Upper lobe of left lung (tissue), 6 donors: ENCODE results near the gene TTC4. TPM values are rescaled to one million over a fixed set of nuclear protein-coding genes. Genes with fewer than 3 reads are reported as not detected.

Source experiments
- ATAC-seq, 2 donors: fragments of 200-7000 bp; cut with Tn5 transposase; one replicate each; pipeline ENCODE4 v1.9.1; 2022; ENCODE audit warnings: mild to moderate bottlenecking in 2 of 2, moderate library complexity in 2 of 2; ENCODE audit not compliant: low FRiP score in 2 of 2
- DNase-seq, 2 donors: peaks; one replicate each; pipeline ENCODE4 v3.0.0-alpha.2; 2019 to 2020
- H3K27ac ChIP-seq, 4 donors: fragments of 200-600 bp; sonication (generic); one replicate each; pipeline ENCODE4 v1.5.1; 2016 to 2019
- H3K27me3 ChIP-seq, 4 donors: fragments of 200-600 bp; sonication (generic); one replicate each; pipeline ENCODE4 v1.5.1; 2017 to 2019
- H3K36me3 ChIP-seq, 4 donors: fragments of 200-600 bp; sonication (generic); one replicate each; pipeline ENCODE4 v1.5.1; 2016 to 2019
- H3K4me1 ChIP-seq, 4 donors: fragments of 200-600 bp; sonication (generic); one replicate each; pipeline ENCODE4 v1.5.1; 2018 to 2019
- H3K4me3 ChIP-seq, 4 donors: fragments of 200-600 bp; sonication (generic); one replicate each; pipeline ENCODE4 v1.5.1; 2017 to 2019; ENCODE audit warnings: mild to moderate bottlenecking in 2 of 4, moderate library complexity in 1 of 4
- H3K9me3 ChIP-seq, 4 donors: fragments of 200-600 bp; sonication (generic); one replicate each; pipeline ENCODE4 v1.5.1; 2018 to 2019
- EP300 ChIP-seq, 4 donors: sonication (generic); formaldehyde crosslinking; IDR thresholded peaks; one replicate each; pipeline ENCODE4 v1.5.1; 2017; ENCODE audit warnings: antibody characterized with exemption in 4 of 4, control low read depth in 2 of 4
- POLR2A ChIP-seq, 4 donors: fragments of 450-650 bp; IDR thresholded peaks; one replicate each; pipeline ENCODE4 v1.5.1; 2016 to 2017; ENCODE audit warnings: antibody characterized with exemption in 4 of 4, mild to moderate bottlenecking in 2 of 4
- POLR2AphosphoS5 ChIP-seq, 2 donors: sonication (generic); formaldehyde crosslinking; IDR thresholded peaks; one replicate each; pipeline ENCODE4 v1.5.1; 2017; ENCODE audit warnings: antibody characterized with exemption in 2 of 2
- WGBS, 2 donors: methylation state at CpG; one replicate each; pipeline ENCODE4 v1.1.5; 2017 to 2018; 5-methylcytosine and 5-hydroxymethylcytosine counted together
- total RNA-seq, 6 donors: library from RNA; depleted of rRNA in 4 of 6; stranded (reverse); fragments of >200 nt in 4 of 6; gene quantifications; one replicate each; pipeline versions ENCODE4 v1.1.0 to v1.2.1, GENCODE V29; 2016 to 2021
- TF ChIP-seq, protein P1 (sequence below), 6 experiments: fragments of 450-650 bp in 4 of 6; fragments of 200-600 bp in 2 of 6; sonication (generic) in 2 of 6; IDR thresholded peaks; one replicate each; pipeline ENCODE4 v1.5.1; 2016 to 2019; ENCODE audit warnings: antibody characterized with exemption in 6 of 6
- donor health status: DM: no; HTN: no; CAD: no; lungs with moderate emphysema.
- donor health status: DM: no; HTN: yes; CAD: no; lungs with severe emphysema.

Gene TTC4
- total RNA-seq, 6 donors from 2014 or later: 6.1 to 28.1 (median 17.0) TPM

GRCh38 chr1:54787604-54788003 lies 71.9 kb downstream of the TTC4 start:
- H3K9me3 ChIP-seq: peaks cover 0 to 9% (median 4%) of the 10 kb centered on the region in 4 donors
- no peaks in the 10 kb centered on the region for H3K27me3 ChIP-seq
- H3K4me1 ChIP-seq: no peaks in the 10 kb centered on the region
- H3K4me3 ChIP-seq: no peak overlapping the region
- ATAC-seq (no peak), DNase-seq (peak in 1 of 2 donors; percentile 52)
- no peaks in the 10 kb centered on the region for H3K36me3 ChIP-seq
- TF ChIP-seq POLR2AphosphoS5 (IDR thresholded peaks at IDR 0.05) (no peak), EP300 (IDR thresholded peaks at IDR 0.05) (no peak), POLR2A (IDR thresholded peaks at IDR 0.05) (no peak)
- TF ChIP-seq, protein P1, sequence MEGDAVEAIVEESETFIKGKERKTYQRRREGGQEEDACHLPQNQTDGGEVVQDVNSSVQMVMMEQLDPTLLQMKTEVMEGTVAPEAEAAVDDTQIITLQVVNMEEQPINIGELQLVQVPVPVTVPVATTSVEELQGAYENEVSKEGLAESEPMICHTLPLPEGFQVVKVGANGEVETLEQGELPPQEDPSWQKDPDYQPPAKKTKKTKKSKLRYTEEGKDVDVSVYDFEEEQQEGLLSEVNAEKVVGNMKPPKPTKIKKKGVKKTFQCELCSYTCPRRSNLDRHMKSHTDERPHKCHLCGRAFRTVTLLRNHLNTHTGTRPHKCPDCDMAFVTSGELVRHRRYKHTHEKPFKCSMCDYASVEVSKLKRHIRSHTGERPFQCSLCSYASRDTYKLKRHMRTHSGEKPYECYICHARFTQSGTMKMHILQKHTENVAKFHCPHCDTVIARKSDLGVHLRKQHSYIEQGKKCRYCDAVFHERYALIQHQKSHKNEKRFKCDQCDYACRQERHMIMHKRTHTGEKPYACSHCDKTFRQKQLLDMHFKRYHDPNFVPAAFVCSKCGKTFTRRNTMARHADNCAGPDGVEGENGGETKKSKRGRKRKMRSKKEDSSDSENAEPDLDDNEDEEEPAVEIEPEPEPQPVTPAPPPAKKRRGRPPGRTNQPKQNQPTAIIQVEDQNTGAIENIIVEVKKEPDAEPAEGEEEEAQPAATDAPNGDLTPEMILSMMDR (IDR thresholded peaks at IDR 0.05): no peak
- WGBS, 2 donors: 78 to 90% methylated on average over 6 of the region's 11 CpGs
- no peak overlapping the region for H3K27ac ChIP-seq

DNA sequence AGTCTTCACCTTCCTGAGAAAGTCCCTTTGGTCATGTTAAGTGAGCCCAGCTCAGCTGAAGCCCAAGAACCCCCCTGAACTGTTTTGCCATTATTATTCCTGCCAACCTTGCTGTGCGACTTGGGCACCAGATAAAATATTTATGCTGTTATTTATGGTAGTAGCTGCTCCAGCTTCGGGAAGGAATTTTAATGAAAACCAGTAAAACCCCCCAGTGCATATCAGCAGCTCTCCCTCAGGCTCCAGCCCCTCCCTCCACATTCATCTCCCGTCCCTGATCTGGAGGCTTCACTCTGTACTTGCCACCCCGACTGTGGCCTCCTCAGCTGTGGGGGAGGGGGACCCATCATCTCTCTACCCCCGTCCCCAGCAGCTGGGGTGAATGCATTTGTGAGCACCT lies 72.8 kb downstream of the TTC4 start:
- 47 to 68% methylated on average over 4 to 5 of the region's 5 CpGs for WGBS, 2 donors
- H3K9me3 ChIP-seq: peaks cover 0 to 9% (median 4%) of the 10 kb centered on the region in 4 donors
- no peaks in the 10 kb centered on the region for H3K4me1 ChIP-seq
- H3K4me3 ChIP-seq: no peak overlapping the region
- no peak for ATAC-seq
- no peak for DNase-seq
- no peaks in the 10 kb centered on the region for H3K36me3 ChIP-seq
- no peaks in the 10 kb centered on the region for H3K27me3 ChIP-seq
- H3K27ac ChIP-seq: no peak overlapping the region
- TF ChIP-seq, protein P1 (IDR thresholded peaks at IDR 0.05): no peak
- TF ChIP-seq EP300 (IDR thresholded peaks at IDR 0.05) (no peak), POLR2A (IDR thresholded peaks at IDR 0.05) (no peak), POLR2AphosphoS5 (IDR thresholded peaks at IDR 0.05) (no peak)

GRCh38 chr1:54791880-54792522 lies 76.3 kb downstream of the TTC4 start:
- no peak for DNase-seq
- 88 to 92% methylated on average over 9 to 13 of the region's 13 CpGs for WGBS, 2 donors
- H3K27ac ChIP-seq: no peak overlapping the region

More at GRCh38 chr1:54791880-54792522, 76.3 kb downstream of the TTC4 start:
- Histone ChIP-seq H3K4me3 (no peak overlapping the region), H3K9me3 (peaks cover 0 to 9% (median 4%) of the 10 kb centered on the region in 4 donors), H3K4me1 (no peaks in the 10 kb centered on the region), H3K27me3 (no peaks in the 10 kb centered on the region), H3K36me3 (no peaks in the 10 kb centered on the region)
- TF ChIP-seq, protein P1 (IDR thresholded peaks at IDR 0.05): peak in 2 of 6 experiments; percentile 35 to 37
- TF ChIP-seq POLR2AphosphoS5 (IDR thresholded peaks at IDR 0.05): no peak
- no peak for TF ChIP-seq EP300 (IDR thresholded peaks at IDR 0.05)
- no peak for ATAC-seq

Other genes starting within 250 kb of the TTC4 start
- 10 to 100 TPM in 1 of 6 donors, 1 to 10 TPM in 5; 2.3 to 13.6 (median 7.0) TPM for gene ACOT11, start 167.6 kb upstream of the TTC4 start, total RNA-seq
- gene FAM151A, start 92.3 kb upstream of the TTC4 start, total RNA-seq: not detected
- 10 to 100 TPM in 2 of 6 donors, 1 to 10 TPM in 4; 1.2 to 10.5 (median 2.2) TPM for gene MROH7, start 74.1 kb upstream of the TTC4 start, total RNA-seq
- gene PARS2, start 48.7 kb downstream of the TTC4 start, total RNA-seq: 1 to 10 TPM; 1.0 to 4.8 (median 3.9) TPM
- gene TTC22, start 85.5 kb downstream of the TTC4 start, total RNA-seq: 10 to 100 TPM in 4 of 6 donors, 1 to 10 TPM in 2; 6.9 to 15.7 (median 12.1) TPM
- 100 to 1,000 TPM; 188 to 863 (median 555) TPM for gene DHCR24, start 171.3 kb downstream of the TTC4 start, total RNA-seq